ENCODE results near the gene DENND2D. TPM values are rescaled to one million over a fixed set of nuclear protein-coding genes. Genes with fewer than 3 reads are reported as not detected.

DENND2D gene
- total RNA-seq, 1 donor from 2014 or later, result 14.1 TPM

- DNase-seq, result no peak
Observed at GRCh38 chr1:111175349-111175748, 25.1 kb downstream of the DENND2D start.

- no peak for DNase-seq
Observed at GRCh38 chr1:111174070-111174469, 26.4 kb downstream of the DENND2D start.

DNA sequence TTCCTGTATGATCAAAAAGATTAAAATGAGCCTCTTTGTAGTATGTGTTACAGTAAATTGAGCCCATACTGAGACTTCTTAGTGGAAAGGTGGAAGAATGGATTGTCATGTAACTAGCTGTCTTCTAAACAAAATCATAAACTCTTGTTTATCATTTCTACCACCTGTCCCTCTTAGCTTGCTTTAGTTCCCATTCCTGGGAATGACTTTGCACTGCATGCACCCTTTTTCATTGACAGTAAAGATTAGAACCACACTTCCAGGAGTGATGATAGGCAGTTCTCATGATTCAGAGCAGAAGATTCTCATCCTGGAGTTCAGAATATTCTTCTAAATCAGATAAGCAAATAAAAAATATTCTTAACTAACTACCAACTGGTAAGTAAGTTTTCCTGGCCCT lies 28.0 kb downstream of the DENND2D start:
- DNase-seq, result no peak

GRCh38 chr1:111164151-111164550 lies 36.3 kb downstream of the DENND2D start:
- DNase-seq, result no peak

GRCh38 chr1:111163363-111163762 lies 37.1 kb downstream of the DENND2D start:
- no peak for DNase-seq

DNA sequence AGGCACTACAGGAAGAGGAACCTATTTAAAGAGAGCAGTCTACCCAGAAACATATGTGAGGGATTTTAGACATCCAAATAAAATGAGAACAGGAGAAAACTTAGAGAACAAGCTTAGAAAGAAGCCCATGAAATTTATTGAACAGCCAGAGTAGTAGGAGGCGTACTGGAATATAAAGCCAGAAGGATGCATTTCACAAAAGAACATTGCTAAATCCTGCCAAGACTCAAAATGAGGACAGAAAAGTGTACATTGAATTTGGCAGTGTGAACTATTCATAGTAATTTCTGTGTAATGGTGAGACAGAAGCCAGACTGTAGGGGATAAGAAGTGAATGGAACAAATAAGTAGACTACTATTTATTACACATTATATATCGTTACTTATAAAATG lies 38.0 kb downstream of the DENND2D start:
- DNase-seq, result no peak

- no peak for DNase-seq
Observed at GRCh38 chr1:111161843-111162487, 38.5 kb downstream of the DENND2D start.

- DNase-seq, result no peak
Observed at GRCh38 chr1:111157431-111157830, 43.0 kb downstream of the DENND2D start.

GRCh38 chr1:111154021-111154999 lies 46.1 kb downstream of the DENND2D start:
- no peak for DNase-seq

DNA sequence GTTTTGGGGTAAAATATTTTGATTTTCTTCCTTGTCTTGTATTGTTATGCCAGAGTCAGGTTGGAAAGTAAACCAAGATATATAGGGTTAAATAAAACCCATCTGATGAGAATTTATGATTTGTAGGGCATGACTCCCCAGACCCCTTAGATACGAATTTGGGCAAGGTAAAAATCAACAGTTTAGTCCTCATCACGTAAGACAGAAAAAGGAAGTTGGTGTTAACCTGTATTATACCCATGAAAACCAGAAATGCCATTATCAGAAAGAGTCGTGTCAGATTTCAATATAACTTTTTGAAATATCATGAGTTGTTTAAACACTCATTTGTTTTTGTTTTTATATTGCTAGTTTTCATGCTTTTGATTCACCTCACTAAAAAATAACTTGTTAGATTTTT lies 48.6 kb downstream of the DENND2D start:
- no peak for DNase-seq

DNA sequence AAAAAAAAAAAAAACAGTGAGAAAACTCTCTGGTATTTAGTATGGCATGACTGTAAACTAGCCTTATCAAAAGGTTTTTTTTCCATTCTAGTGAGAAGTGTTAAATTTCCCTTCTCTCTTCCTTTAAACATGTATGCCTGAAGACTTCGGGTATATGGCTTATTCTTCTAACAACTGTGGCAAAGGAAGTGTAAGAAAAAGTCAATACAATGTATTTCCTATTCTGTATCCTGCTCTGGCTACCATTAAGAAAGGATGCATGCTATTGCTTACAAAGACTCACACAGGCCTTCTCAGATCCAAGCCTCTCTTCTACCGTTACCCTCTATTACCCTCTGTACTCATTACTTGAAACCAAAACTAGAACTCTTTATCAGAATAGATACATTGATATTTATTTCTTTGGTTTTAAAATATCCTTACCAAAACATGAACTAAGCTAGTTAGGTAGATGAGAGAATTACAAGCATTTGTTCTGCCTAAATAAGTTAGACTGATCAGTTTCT lies 52.0 kb downstream of the DENND2D start:
- DNase-seq, result no peak

- DNase-seq, result no peak
Observed at GRCh38 chr1:111147948-111148347, 52.5 kb downstream of the DENND2D start.

DNA sequence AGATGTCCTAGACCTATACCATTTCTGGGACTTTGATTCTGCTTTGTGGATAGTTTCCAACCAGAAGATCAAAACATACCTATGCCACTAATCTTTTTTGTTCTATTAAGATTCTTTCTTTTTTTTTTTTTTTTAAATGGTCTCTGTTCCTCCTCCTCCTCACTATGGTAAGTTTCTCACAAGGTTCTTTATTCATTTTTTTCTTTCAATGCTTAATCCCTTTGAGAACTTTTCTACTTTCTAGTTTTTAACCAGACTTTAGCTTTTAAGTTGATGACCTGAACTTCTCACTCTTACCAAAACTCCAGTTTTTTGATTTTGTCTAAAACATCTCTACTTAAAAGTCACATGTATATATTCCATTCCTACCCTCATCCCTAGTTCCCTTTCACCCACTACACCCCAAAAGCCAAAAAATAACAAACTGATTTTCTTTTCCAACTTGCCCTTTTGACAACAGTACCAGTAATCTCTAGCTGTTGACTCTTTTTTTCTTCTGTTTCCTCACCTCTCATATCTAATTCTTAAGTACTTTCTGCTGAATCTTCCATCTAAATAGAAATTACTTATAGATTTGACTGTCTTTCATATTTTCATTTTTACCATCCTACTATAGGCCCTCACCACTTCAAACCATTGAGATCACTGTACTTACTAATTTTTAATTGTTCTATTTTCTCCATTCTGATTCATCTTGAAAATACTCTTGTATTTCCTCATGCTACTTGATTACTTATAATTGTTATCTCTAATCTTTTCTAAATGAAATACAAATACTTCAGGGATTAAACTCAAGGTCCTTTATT lies 54.3 kb downstream of the DENND2D start:
- DNase-seq, result no peak

GRCh38 chr1:111145542-111145941 lies 54.9 kb downstream of the DENND2D start:
- no peak for DNase-seq

DNA sequence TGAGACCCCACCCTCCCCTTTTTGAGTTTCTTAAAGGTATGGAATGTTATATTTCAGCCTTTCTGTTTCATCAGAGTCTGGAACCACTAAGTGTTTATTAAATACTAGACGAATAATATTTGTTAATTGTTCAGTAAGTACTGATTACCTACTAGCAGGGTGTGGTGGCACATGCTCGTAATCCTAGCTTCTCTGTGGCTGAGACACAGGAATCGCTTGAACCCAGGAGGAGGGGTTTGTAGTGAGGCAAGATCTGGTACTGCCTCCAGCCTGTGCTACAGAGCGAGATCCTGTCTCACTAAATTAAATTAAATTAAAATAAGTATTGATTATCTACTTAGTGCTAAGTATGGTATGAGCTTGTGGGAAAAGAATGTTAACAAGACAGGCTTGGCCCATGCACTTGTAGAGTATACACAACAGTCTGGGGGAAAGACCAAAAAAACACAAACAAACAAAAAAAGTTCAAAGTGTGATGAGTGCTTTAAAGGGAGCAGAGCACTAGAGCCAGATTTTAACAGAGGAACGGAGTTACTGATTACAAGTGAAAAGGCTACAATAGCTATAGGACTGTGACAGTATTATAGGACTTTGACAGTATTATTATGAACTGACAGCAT lies 58.0 kb downstream of the DENND2D start:
- DNase-seq, result no peak

- no peak for DNase-seq
Observed at GRCh38 chr1:111141245-111142220, 58.9 kb downstream of the DENND2D start.

GRCh38 chr1:111140680-111140967 lies 59.8 kb downstream of the DENND2D start:
- no peak for DNase-seq

- DNase-seq, result peak; percentile 91
Observed at GRCh38 chr1:111139956-111140679, 60.3 kb downstream of the DENND2D start, which contains the start of the genes CEPT1 and DRAM2. Gene CEPT1 (plus strand): TSS chr1:111140223. CDS start chr1:111147715, 7,492 bp downstream. Gene DRAM2 (minus strand): TSS chr1:111140093. CDS start chr1:111131554, 8,539 bp downstream.

DNA sequence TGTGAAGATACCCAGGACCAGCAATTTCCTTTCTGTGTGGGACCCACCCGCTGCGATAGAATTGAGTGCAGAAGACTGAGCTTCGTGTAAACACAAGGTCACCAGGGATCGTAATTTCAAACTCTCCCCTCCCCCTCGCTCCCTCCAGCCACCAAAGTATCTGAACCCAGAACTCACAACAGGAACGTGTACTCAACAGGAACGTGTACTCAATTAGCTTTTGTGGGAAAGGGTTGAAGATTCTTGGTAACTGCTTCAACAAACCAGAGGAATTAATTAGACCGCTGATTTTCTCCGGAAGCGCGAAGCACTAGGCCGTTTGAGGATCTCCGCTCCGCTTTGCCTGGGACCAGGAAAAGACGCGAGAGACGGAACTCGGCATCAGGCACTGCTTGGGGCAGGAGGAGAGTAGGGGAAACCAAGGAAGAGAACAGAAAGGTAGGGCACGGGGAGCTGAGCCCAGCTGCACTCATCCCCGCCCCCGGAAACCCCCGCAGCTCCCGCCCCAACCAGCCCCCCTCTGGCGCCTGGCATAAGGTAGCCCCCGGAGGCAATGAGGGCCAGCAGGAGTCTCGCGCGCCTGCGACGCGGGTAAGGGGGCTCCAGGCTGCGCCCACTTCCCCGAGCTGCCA lies 61.0 kb downstream of the DENND2D start:
- peak; percentile 57 for DNase-seq
